K562 (cell line): ENCODE data around the gene FOSL2. TPM values are rescaled to one million over a fixed set of nuclear protein-coding genes. Genes with fewer than 3 reads are reported as not detected.

Experiments used
- ARID3A ChIP-seq: IDR thresholded peaks from 2 replicates; pipeline ENCODE4 v1.6.1; 2012; ENCODE audit warnings: low read depth, low read length, improper control_type of control experiment, borderline replicate concordance
- BHLHE40 ChIP-seq: IDR thresholded peaks from 2 replicates; pipeline ENCODE4 v1.6.1; 2011; ENCODE audit warnings: low read length, improper control_type of control experiment
- HMGN3 ChIP-seq: IDR thresholded peaks from 2 replicates; pipeline ENCODE4 v1.6.1; 2011; ENCODE audit warnings: borderline replicate concordance, low read depth, mild to moderate bottlenecking, mixed read lengths, low read length; ENCODE audit not compliant: insufficient read length; ENCODE audit errors: extremely low read depth
- IRF2 ChIP-seq: sonication (generic); formaldehyde crosslinking; IDR thresholded peaks from 2 replicates; pipeline ENCODE4 v1.8.1; 2022; ENCODE audit warnings: mild to moderate bottlenecking, missing genetic modification reagents
- RB1 ChIP-seq: fragments of 450-650 bp; IDR thresholded peaks from 2 replicates; pipeline ENCODE4 v1.6.1; 2017; ENCODE audit warnings: low read depth, mild to moderate bottlenecking
- SAFB2 ChIP-seq: fragments of 200-400 bp; formaldehyde crosslinking; IDR thresholded peaks from 2 replicates; pipeline ENCODE4 v1.6.1; 2018; ENCODE audit warnings: borderline replicate concordance, low read length, low read depth, moderate library complexity; ENCODE audit not compliant: severe bottlenecking
- SMARCC2 ChIP-seq: fragments of 450-650 bp; IDR thresholded peaks from 2 replicates; pipeline ENCODE4 v1.6.1; 2017; ENCODE audit warnings: antibody characterized with exemption, moderate library complexity, mild to moderate bottlenecking, low read depth
- SREBF1 ChIP-seq: fragments of 150-350 bp; IDR thresholded peaks from 2 replicates; pipeline ENCODE4 v1.6.1; 2014; ENCODE audit warnings: antibody characterized with exemption, low read depth, low read length, borderline replicate concordance
- SRSF3 ChIP-seq: fragments of 200-400 bp; formaldehyde crosslinking; IDR thresholded peaks from 2 replicates; pipeline ENCODE4 v1.6.1; 2016; ENCODE audit warnings: mild to moderate bottlenecking, low read length, moderate library complexity; ENCODE audit not compliant: insufficient read depth
- ZBTB49 ChIP-seq: sonication (generic); formaldehyde crosslinking; IDR thresholded peaks from 2 replicates; pipeline ENCODE4 v1.8.0; 2022; ENCODE audit warnings: missing genetic modification reagents, mild to moderate bottlenecking, borderline replicate concordance
- ZFX ChIP-seq: sonication (generic); formaldehyde crosslinking; IDR thresholded peaks from 2 replicates; pipeline ENCODE4 v1.8.0; 2022; ENCODE audit warnings: mild to moderate bottlenecking, missing genetic modification reagents, moderate library complexity
- ZNF518B ChIP-seq: fragments of 250-450 bp; sonication (Bioruptor Pico); IDR thresholded peaks from 2 replicates; pipeline ENCODE4 v1.5.0; 2021; ENCODE audit warnings: mild to moderate bottlenecking, moderate library complexity
- ZNF583 ChIP-seq: fragments of 250-450 bp; sonication (Bioruptor Pico); IDR thresholded peaks from 2 replicates; pipeline ENCODE4 v1.4.0; 2020
- ZNF639 ChIP-seq, 2 experiments: fragments of 200-800 bp in 1 of 2; sonication (Bioruptor generic) in 1 of 2; sonication (generic) in 1 of 2; formaldehyde crosslinking in 1 of 2; IDR thresholded peaks in 1 of 2; conservative IDR thresholded peaks in 1 of 2; 2 replicates each; pipeline versions ENCODE4 v1.5.0 to v1.6.1; 2016 to 2020; ENCODE audit warnings: missing compliant biosample characterization in 1 of 2, missing genetic modification characterization in 1 of 2, missing genetic modification reagents in 1 of 2
- polyA plus RNA-seq, 8 experiments: library from polyadenylated mRNA; depleted of rRNA in 4 of 8; stranded (reverse) in 5 of 8; unstranded in 3 of 8; fragments of >200 nt; fragmentation: Nextera tagmentation in 2 of 8; fragmentation: Illumina TruSeq in 1 of 8; extraction: Ambion mirVana in 2 of 8; extraction: Trizol in 1 of 8; gene quantifications; 2 replicates each; pipeline versions ENCODE4 v1.2.1 to v1.2.3, GENCODE V29; 2011 to 2014; ENCODE audit warnings: inconsistent platforms in 1 of 8, missing spikeins in 1 of 8
- total RNA-seq, 7 experiments: library from RNA; depleted of rRNA in 6 of 7; stranded (reverse); fragments of >200 nt in 6 of 7; fragmentation: Illumina TruSeq in 2 of 7; extraction: Trizol in 2 of 7; gene quantifications; 2 replicates each; pipeline versions ENCODE4 v1.2.1 to v1.2.3, GENCODE V29; 2011 to 2021; ENCODE audit warnings: low replicate concordance in 1 of 7

Gene FOSL2
- total and polyA plus RNA-seq, 9 of the 15 experiments (the other 6 are each of a cell fraction or from before 2014, with no cell fraction given), result 0.04 to 2.9 (median 0.80) TPM

GRCh38 chr2:28355521-28356094, 37.0 kb upstream of the FOSL2 start (continued):
- TF ChIP-seq ZNF583 (CRISPR knock-in tag), result peak; percentile 60; the same call in 1 of the 2 replicates
- no peak for TF ChIP-seq SAFB2
- no peak for TF ChIP-seq SREBF1
- peak in 1 of 2 experiments; percentile 37; a peak in 1 of 4 replicates for TF ChIP-seq ZNF639 (CRISPR knock-in tag; conservative IDR thresholded peaks at IDR 0.05 in 1 of 2, IDR thresholded peaks at IDR 0.05 in 1 of 2)
- no peak for TF ChIP-seq IRF2 (CRISPR knock-in tag)
- no peak for TF ChIP-seq ARID3A
- no peak for TF ChIP-seq ZNF518B (CRISPR knock-in tag)
- no peak for TF ChIP-seq SRSF3
- peak; percentile 83 for TF ChIP-seq HMGN3
- TF ChIP-seq BHLHE40, result peak; percentile 84
- TF ChIP-seq SMARCC2, result peak; percentile 82
- TF ChIP-seq RB1, result 0 out of 2 replicates have a peak, but pooled peaks have one; percentile 14
- peak; percentile 93 for TF ChIP-seq ZFX
- TF ChIP-seq ZBTB49 (CRISPR knock-in tag), result no peak
